Body of pancreas (tissue), 4 donors: Measurements from ENCODE around the gene UBXN10.

ENCODE experiments used
- CTCF ChIP-seq, 7 experiments: fragments of 450-650 bp in 4 of 7; fragments of 200-600 bp in 3 of 7; sonication (generic) in 3 of 7; IDR thresholded peaks; one replicate each; pipeline ENCODE4 v1.5.1; 2016 to 2019; ENCODE audit warnings: antibody characterized with exemption in 7 of 7
- POLR2A ChIP-seq, 3 donors: fragments of 450-650 bp; IDR thresholded peaks; one replicate each; pipeline ENCODE4 v1.6.1; 2016; ENCODE audit warnings: antibody characterized with exemption in 3 of 3, mild to moderate bottlenecking in 2 of 3

DNA sequence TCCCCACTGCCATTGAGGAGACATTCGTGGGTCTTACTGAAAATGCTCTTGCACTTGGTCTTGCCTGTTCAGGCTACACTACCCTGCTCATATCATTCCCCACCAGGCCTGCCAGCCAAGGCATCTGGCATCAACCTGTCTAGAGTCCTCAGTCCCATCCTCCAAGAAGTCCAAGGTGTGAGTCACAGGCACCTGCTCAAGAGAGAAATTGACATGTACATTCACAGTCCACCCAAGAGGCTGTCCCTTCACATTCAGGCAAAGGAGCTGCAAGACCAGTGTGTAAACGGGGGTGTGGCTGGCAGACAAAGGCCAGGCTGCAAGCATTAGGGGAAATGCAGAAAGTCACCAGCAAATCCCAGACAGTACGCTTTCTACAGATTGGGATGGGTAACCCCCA lies 13.5 kb downstream of the UBXN10 start:
- TF ChIP-seq CTCF (IDR thresholded peaks at IDR 0.05) = no peak
- no peak for TF ChIP-seq POLR2A (IDR thresholded peaks at IDR 0.05)
